ENCODE data around the gene ADCY9.
A peak's percentile ranks its signal among the peaks of the same experiment; 100 is the strongest.

ADCY9 gene

DNA sequence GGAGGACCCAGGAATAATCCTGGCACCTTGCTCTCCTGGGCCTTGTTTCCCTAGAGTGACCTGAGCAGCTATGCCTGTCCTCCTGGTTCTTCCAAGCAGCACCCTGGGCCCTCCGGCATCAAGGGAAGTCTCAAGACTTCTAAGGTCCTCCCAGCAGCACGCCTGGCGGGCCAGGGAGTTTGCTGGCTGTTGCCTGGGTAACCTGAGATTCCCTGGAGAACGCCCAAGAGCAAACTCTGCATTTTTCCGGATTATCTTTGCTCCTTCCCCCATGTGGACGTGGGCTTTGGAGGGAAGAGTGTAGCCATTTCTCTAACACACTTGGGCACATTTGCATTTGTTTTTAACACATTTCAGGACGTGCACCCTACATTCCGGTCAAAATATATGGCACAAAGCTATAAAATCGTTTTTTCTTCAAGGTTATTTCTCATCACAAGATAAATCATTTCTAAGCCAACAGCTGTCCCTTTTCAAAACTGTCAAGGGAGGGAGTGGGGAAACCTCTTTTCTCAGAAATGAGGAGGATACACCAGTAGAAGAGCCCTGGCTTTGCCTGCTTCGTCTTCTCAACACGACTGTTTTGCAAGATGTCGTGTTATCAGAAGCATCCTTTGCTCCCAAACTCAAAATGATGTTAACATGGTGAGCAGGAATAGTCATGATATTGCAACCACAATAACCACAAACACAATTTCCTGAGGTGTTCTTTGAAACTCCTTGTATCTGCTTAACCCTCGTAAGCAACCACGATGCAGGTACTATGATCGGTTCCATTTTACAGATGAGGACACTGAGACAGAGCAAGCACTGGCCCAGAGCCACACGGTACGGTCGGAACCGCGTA is 116.5 kb downstream of the ADCY9 start:
- no peak for DNase-seq

DNA sequence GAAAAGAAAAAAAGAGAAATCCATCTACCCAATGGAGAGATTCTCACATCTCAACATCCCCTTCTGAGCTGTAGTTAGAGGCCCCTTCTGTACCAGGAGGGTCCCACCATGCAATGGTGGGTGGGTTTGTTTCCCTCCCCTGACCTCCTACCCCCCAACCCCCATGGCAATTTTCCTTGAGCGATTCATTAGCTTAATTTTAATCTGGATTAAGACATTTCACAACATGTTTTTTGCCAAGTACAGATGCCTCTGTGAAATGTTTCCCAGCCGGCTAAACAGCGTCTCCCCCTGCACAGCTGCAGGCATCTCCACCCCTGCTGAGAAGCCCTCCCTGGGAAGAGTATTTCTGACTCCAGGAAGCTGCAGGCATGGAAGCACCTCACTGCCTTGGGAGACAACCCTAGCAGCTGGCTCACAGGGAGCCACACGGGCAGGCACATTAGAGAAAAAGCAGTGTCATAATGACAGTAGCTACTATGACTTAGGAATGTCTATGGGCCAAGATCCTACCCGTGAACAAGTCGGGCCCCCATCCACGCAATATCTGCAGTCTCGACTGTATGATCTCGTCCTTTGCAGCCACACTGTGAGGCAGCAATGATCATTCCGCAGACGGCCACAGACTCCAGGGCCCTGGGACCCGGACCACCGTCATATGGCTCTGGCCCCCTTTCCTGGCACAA is 117.3 kb downstream of the ADCY9 start:
- DNase-seq = no peak

DNA sequence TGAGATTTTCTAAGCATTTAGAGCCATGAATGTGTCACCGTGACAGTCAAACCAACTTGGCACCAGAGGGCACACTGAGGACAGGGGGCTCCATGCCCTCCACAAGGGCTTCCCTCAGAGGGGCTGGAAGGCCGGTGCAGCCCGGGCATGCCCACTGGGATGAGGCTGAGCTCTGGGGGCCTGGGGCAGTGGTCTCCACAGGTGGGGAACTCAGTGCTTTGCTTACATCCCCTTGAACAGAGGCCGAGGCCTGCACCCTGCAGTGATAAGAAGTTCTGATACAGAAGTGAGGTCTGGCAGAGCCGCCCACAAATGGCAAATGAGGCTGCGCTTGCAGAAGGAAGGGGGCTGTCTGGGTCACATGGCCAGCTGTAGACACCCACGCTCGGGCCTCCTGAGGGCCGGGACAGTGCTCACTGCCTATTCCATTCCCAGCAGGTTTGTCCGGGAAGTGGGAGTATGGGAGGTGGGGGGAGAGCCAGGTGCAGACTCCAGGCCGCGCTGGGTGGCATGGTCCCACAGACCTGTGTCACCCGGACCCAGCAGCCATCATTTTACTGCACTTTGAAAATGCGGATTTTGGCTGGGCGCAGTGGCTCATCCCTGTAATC is 118.9 kb downstream of the ADCY9 start:
- DNase-seq = no peak

DNA sequence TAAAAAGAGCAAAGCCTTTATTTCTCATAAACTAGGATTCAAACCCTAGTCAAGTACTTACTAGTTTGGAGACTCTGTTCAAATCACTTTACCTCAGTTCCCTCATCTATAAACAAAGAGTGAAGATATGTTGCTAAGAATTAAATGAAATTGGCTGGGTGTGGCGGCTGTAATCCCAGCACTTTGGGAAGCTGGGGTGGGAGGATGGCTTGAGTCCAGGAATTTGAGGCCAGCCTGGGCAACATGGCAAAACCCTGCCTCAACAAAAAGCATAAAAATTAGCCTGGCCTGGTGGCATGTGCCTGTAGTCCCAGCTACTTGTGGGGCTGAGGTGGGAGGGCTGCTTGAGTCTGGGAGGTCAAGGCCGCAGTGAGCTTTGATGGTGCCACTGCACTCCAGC is 121.2 kb downstream of the ADCY9 start:
- no peak for DNase-seq

DNA sequence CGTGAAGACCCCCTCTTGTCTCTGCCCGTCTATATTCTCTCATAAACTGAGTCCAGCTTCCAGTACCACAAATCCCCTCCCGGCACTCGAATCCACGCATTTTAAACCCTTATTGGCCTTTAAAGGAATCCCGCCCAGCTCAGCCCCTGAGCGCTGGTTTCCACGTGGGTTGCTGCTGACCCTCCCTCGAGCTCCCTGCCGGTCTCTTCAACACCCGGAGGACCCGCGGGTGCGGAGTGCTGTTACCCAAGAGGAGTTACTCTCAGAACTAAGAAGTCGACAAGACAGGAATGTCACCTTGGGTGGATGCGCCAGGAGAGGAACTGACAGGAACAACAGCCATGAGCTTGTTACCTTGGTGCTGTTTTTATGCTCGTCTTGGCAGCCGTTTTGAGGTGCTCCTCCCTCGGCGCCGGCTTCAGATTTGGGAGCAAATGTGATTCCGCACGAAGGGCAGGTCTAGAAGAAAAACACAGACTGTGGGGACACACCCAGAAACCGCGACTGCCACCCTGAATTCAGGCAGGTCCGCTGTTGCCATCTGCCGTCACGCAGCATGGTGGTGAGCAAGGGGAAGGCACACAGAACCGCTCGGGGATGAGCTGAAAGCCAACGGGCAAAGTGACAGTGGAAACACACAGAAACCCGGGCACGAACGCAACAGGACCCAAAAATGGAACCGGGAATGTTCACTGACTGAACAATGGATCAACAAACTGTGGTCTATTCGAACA is 123.0 kb downstream of the ADCY9 start:
- DNase-seq = no peak

DNA sequence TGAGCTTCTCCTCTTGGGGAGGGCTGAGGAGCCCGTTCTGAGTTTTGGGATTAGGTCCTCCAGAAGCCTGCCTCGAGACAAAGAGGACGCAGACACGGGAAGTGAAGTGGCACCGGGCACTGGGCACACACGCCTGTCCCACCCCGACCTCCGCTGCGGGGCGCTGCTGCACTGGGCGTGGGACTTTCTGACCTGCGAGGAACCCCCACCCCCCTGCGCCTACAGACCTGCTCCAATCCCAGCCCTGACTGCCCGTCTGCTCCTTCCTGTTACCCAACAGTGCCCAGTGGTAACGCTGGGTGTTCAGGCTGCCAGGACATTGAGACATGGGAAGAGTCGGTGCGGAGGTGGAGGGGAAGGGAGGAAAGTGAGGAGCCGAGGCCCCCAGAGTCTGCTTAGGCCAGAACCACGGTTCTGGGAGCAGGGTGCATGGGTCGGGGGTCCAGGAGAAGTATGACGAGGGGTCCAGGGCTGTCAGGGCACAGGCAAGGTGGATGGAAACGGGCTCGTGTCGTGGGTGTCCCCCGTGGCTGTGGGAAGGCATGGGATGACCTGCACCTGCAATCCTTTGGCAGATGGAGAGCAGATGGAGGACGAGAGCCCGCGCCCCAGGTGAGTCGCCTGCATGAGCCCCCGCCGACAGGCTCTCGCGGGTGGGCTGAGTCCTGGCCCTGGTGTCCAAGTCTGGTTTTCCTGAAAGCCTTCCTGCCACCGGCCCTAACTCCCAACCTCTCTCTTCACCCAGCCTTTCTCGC is 123.8 kb downstream of the ADCY9 start:
- no peak for DNase-seq

DNA sequence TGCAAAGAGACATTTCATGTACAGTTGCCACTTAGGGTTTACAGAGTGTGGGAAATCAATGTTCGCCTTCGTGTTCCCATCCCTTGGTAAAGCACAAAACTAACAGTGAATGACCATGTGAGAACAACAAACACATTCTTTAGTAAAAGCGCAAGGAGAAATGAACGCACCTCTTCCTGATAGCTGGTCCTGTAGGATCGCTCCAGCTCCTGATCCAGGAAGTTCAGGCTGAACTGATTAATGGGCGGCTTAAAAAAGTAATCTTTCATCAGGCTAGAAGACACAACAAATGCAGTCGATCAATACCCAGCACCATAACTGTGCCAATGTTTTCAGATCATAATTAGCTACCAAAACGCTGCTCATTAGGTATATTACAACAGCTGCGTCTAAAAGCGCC is 127.4 kb downstream of the ADCY9 start:
- no peak for DNase-seq

DNA sequence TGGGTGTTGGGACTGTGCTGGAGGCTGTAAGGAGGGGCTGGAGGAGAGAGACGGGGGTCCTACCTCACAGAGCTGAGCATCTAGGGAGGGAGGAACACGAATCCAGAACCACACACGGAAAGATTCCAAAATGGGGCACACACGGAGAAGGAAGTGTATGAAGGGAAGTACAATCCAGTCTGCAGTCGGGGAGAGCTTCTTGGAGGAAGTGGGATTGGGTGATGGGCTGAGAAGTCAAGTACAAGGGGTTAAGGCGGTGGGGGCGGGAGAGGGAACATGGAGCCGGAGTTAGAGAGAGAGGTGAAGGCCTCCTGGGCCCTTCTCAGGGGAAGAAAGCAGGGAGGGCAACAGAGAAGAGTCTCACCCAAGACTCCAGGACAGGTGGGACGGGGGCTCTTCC is 128.2 kb downstream of the ADCY9 start:
- no peak for DNase-seq

DNA sequence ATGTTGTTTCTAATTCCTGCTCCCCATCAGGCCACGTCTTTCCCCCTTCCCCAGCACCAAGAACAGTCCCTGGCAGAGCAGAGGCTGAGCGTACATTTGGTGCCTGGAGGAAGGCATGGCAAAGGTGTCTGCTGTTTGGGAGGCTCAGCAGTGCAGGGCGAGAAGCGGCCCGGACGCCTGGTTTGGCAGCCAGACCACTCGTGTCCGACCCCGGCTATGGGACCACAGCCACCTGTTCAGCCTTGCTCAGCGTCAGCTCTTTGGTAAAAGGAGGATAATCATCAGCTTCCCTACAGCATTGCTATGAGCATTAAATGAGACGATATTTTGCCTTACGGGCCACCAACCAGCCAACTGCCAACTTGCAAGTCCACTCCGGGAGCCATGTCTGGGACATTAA is 129.0 kb downstream of the ADCY9 start:
- DNase-seq = no peak

DNA sequence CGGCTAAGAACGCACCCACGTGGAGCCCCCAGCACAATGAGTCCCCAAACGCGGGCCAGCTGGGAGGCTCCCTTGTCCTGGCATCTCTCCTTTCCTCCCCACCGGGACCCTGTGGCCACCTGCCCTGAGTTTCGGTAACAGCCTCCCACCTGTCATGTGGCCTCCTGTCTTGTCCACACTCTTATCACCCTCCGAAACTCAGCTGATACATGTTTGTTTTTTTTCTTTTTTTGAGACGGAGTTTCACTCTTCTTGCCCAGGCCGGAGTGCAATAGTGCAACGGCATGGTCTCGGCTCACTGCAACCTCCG is 130.1 kb downstream of the ADCY9 start:
- no peak for DNase-seq

DNA sequence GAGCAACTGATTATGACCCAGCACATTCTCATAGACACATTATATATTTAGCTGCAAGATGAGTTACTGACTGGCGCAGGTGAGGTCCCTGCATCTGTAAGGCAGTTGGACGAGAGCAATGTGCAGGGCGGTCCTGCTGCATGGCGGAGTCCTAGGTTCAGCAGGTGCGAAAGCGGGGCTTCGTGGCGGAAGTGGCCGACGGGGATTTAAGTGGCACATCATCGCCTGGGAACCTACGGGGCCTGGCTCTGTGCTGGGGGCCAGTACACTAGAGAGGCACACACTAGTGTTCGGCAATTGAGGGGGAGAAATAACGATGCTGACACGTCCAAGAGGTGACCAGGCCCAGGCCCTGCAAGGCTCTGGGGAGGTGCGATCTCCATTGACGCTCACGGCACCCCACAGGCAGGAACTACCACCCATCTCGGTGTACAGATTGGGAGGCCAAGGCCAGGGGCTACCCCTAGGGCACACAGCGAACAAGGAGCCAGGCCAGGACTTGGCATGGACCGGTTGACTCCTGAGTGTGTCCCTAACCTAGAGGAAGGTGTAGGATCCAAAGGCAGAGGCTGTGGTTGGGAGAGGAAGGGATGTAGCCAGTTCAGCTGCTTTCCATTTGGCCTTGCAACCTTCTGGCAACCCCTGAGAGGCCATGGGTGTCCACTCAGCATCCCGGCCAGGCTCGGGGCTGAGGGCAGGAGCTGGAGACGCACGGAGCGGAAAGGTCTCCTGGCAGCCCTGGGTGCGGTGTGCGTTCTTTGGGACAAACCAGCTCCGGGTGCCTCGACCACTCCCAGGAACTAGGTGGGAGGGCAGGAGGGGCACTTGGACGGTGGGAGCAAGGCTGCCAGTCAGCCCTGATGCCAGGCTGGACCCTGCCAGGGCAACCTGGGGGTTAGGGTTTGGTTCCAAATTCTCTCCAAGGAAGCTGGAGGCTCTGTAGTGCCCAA is 131.9 kb downstream of the ADCY9 start:
- no peak for DNase-seq

DNA sequence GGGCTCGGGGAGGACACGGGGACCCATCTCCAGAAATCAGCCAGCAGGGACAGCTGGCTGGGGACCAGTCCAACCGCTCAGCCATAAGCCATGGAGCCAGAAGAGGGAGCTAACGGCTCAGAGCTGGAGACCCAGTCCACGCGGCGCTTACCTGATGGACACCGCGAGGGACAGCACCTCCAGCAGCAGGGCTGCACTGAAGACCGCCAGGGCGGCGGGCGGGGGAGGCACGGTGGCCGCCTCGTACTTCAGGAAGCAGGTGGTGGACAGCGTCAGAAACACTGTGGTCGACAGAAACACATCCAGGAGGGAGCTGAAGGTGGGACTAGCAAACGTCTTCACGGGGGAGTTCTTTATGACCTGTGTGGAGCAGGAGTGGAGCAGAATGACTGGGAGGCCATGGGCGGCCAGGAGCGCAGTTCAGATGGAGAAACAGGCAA is 133.1 kb downstream of the ADCY9 start:
- DNase-seq = peak; percentile 72

DNA sequence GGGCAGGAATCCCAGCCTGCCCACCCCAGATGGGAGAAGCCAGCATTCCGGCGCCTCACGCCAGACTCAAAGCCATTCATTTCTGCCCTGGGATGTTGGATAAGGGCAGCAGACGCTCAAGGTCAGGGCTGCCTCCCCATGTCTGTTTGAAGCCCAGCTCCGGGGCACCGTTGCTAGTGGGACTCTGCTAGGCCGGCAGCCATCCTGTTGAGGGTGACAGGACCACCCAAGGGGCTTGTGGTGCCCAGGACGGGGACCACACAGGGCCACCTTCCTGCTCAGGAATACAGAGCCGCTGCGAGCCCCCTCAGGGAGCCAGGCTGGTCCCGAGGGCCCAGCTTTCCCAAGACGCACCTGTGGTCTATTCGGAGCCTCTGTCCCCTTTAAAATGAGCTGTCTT is 134.0 kb downstream of the ADCY9 start:
- no peak for DNase-seq

DNA sequence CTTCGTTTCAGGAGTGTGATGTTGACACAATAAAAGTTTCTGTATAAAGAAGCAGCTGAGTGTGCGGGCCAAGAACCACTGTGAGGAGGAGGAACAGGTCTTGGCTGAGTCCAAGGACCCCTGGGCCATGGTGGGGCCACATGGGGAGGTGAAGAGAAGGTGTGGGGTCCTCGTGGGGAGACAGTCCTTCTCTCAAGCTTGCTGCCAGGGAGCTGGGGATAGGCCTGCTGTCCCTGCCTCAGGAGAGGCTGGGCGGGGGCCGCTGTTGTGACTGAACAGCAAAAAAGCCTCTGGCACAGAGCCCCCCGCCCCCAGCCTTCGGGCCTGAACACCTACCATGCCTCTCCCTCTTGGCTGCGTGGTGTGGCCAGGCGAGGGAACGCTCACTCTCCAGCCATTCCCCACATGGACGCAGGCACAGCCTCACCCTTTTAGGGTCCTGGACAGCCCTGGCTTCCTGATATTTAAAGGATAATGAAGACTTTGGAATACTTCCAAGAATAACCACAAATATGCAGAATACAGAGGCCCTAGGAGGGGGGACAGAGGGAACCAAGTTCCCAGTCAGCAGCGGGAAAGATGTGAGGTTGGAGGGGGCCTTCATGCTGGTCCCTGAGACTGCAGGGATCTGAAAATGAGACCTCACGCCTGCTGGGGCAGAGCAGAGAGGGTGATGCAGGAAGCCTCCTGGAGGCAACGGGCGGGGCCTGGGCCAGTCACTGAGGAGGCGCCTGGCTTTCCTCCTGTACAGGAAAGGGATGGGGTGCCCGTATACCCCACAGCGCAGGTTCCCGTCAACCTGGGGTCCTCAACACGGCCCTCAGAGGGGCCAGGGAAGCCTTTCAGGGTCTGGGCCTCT is 135.8 kb downstream of the ADCY9 start:
- no peak for DNase-seq

DNA sequence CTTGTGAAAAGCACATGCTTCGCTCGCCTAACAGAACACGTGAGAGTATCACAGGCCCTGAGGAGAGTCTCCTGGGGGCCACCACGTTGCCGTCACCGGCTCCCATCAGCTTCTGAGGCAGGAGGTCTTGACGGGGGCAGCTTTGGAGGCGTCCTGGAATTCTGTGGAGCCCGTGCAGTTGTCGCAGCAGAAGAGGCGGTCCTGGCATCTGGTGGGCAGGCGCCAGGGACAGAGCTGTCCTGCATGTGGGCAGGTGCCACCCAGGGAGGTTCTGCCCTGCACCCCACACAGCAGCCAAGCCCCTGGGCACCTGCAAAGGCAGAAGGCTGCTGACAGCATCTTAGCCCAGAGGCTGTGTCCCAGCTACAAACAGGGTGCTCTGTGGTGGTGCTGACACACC is 136.7 kb downstream of the ADCY9 start:
- no peak for DNase-seq

DNA sequence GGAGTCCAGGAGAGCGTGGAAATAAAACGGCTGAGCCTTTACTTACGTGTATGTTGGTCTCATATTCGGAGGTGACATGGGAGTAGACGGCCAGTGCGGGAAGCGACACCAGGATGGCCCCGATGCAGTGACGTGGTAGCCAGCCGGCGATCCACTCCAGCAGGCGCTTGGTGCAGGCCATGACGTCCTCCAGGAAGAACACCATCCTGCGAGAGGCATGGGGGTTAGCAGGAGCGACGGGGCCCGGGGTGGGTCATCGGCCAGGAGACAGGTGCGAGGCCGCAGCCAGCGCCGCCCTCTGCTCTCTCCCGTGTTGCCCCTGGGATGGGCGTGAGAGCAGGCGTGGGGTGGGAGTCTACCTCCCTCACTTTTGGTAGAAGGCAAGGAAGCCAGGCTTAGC is 137.2 kb downstream of the ADCY9 start:
- DNase-seq = no peak

DNA sequence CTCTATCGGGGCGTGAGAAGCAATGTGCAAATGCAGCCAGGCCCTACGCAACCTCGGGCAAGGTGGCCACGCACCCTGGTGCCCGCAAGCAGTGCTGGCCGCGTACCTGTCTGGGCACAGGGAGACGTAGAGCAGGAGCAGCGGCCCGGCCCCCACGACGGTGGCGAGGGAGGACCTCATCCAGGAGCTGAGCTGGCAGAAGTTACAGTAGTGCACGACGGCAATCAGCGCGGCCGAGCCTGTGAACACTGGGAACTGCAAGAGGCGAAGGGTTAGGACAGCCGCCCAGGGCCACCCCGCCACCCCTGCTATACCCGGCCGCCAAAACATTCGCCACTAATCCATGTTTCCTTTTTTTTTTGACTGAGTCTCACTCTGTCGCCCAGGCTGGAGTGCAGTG is 138.9 kb downstream of the ADCY9 start:
- DNase-seq = no peak

DNA sequence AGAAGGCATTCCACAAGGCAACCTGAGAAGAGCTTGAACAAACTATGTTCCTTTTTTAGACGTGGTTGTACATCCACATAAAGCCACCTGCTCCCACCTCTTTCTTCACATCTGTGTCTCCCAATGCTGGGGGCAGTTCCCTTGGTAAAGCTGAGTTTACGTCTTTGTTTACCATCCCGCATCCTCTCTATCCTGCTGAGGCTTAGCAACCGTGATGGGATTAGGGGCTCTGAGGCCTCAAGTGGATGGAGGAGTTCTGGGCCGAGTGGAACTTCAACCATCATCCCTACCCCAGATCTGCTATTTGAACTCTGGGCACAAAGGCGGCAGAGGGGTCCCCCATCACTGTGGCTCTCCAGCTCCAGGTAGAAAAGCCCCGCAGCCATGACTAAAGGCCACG is 141.5 kb downstream of the ADCY9 start:
- no peak for DNase-seq

DNA sequence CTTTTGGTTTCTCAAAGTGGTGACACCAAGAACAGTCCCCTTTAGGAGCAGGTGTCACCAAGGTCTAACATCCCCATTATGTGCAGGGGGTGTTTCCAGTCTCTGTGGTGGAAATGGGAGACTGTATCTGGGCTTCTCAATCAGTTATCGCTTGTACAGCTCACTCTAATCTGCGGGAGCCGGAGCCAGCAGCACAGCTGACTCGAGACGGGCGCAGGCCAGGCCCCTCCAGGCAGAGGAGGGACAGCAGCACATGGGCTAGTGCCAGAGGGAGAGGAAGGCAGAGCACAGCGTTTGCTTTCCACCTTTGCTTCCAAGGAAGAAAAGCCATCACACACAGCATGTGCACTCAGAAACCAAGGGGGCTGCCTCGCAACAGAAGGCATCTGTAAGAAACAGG is 144.5 kb downstream of the ADCY9 start:
- DNase-seq = no peak

DNA sequence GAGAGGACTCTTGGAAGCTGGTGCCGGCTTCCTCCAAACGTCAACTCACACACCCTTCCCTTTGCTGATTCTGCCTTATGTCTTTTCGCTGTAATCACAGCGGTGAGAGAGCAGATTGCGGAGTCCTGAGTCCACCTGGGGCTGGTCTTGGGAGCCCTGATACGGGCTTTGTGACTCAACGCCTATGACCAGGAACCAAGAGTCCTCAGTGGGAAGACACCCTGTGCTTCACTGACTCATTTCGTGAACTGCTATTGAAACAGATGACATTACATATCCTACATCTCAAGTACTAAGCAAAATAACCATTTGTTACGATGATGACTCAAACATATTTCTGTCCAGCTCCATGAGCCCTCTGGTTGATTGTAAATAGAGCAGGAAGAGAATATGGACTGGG is 145.0 kb downstream of the ADCY9 start:
- DNase-seq = no peak

DNA sequence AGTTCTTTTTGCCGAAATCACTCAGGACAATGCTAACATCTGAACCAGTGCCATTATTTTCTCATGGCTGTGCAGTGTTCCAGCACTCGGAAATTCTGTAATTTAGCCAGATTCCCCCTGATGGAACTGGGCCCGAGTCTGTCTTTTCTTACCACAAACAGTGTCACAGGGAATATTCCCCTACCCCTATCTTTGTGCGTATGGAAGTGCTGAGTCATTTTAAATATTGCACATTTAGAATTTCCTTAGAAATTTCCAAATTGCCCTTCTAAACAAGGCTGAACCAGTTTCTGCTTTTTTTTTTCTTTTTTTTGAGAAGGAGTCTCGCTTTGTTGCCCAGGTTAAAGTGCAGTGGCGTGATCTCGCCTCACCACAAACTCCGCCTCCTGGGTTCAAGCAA is 147.7 kb downstream of the ADCY9 start:
- no peak for DNase-seq
